Ecto neural progenitor cell (in vitro differentiated cells): Measurements from ENCODE around the gene SYTL1.

ENCODE experiments used
- DNase-seq: peaks from one replicate; pipeline ENCODE4 v3.0.0-alpha.2; 2018; ENCODE audit warnings: low spot score

Gene SYTL1

GRCh38 chr1:27341525-27342252 is at the start of gene SYTL1:
TSS of gene SYTL1 (plus strand) at chr1:27342022. CDS start at chr1:27345335, 3,313 bp downstream.
- peak; percentile 78 for DNase-seq

- DNase-seq = no peak
These were observed 49.7 kb upstream of the SYTL1 start for GRCh38 chr1:27292106-27292505.

- DNase-seq = no peak
These were observed 47.9 kb upstream of the SYTL1 start for GRCh38 chr1:27293915-27294314.

- peak; percentile 85 for DNase-seq
These were observed 45.0 kb upstream of the SYTL1 start for GRCh38 chr1:27296773-27297291.

GRCh38 chr1:27297903-27298302 is 43.9 kb upstream of the SYTL1 start:
- DNase-seq = no peak

- no peak for DNase-seq
These were observed 43.0 kb upstream of the SYTL1 start for GRCh38 chr1:27298632-27299384.

GRCh38 chr1:27299385-27300271 is 42.2 kb upstream of the SYTL1 start:
- DNase-seq = peak; percentile 82

- peak; percentile 85 for DNase-seq
These were observed 41.3 kb upstream of the SYTL1 start for GRCh38 chr1:27300341-27301051.

- DNase-seq = no peak
These were observed 40.8 kb upstream of the SYTL1 start for GRCh38 chr1:27301052-27301422.

GRCh38 chr1:27301582-27302199 is 40.1 kb upstream of the SYTL1 start:
- no peak for DNase-seq

- DNase-seq = no peak
These were observed 39.2 kb upstream of the SYTL1 start for GRCh38 chr1:27302612-27303011.

- no peak for DNase-seq
These were observed 38.3 kb upstream of the SYTL1 start for GRCh38 chr1:27303509-27303908.

- no peak for DNase-seq
These were observed 35.8 kb upstream of the SYTL1 start for GRCh38 chr1:27306071-27306470.

GRCh38 chr1:27306892-27307761 is 34.7 kb upstream of the SYTL1 start:
- DNase-seq = peak; percentile 73

- no peak for DNase-seq
These were observed 33.8 kb upstream of the SYTL1 start for GRCh38 chr1:27307874-27308598.

- DNase-seq = no peak
These were observed 27.7 kb upstream of the SYTL1 start for GRCh38 chr1:27314169-27314568.

GRCh38 chr1:27314737-27315136 is 27.1 kb upstream of the SYTL1 start:
- DNase-seq = no peak

GRCh38 chr1:27316860-27317259 is 25.0 kb upstream of the SYTL1 start:
- DNase-seq = no peak

- no peak for DNase-seq
These were observed 23.7 kb upstream of the SYTL1 start for GRCh38 chr1:27318136-27318535.
